H1 (cell line): ENCODE data around the gene PAWR. TPM values are rescaled to one million over a fixed set of nuclear protein-coding genes. Genes with fewer than 3 reads are reported as not detected.

Experiments
- CTCF ChIA-PET: fragments of 300-600 bp; sonication (Branson Sonifier 250); formaldehyde crosslinking; loops from one replicate; lab custom pipeline; 2021; ENCODE audit not compliant: partially characterized antibody; lab: Charles Lee
- POLR2A ChIA-PET: fragments of 300-600 bp; sonication (Branson Sonifier 250); formaldehyde crosslinking; loops from one replicate; lab custom pipeline; 2021; ENCODE audit warnings: inconsistent platforms; ENCODE audit not compliant: partially characterized antibody; lab: Charles Lee
- DNase-seq, 2 experiments: peaks; one replicate each; pipeline versions ENCODE4 v3.0.0 to v3.0.0-alpha.2; 2010 to 2022; ENCODE audit warnings: low spot score in 2 of 2, low read depth in 1 of 2, mixed read lengths in 1 of 2
- FAIRE-seq: peaks from 2 replicates; lab custom pipeline; 2011; peaks lifted over from hg19 to GRCh38; lab: Jason Lieb, UNC
- H2AFZ ChIP-seq: 2 replicates; pipeline ENCODE4 v1.8.1; 2012; ENCODE audit warnings: low read length, inconsistent platforms
- H2AK5ac ChIP-seq: 2 replicates; pipeline ENCODE4 v1.6.1; 2013; ENCODE audit warnings: low read depth, low read length
- H2BK120ac ChIP-seq: replicated peaks from 2 replicates; pipeline ENCODE3; 2013; ENCODE audit warnings: low read depth, low read length, inconsistent platforms
- H2BK12ac ChIP-seq: 2 replicates; pipeline ENCODE4 v1.6.1; 2013; ENCODE audit warnings: low read depth, low read length
- H2BK15ac ChIP-seq: 2 replicates; pipeline ENCODE4 v1.6.1; 2013; ENCODE audit warnings: low read length
- H2BK20ac ChIP-seq: 2 replicates; pipeline ENCODE4 v1.6.1; 2013; ENCODE audit warnings: low read length
- H2BK5ac ChIP-seq: 2 replicates; pipeline ENCODE4 v1.6.1; 2013; ENCODE audit warnings: low read depth, low read length
- H3K14ac ChIP-seq: 2 replicates; pipeline ENCODE4 v1.6.1; 2013; ENCODE audit warnings: inconsistent platforms; ENCODE audit not compliant: insufficient read length
- H3K18ac ChIP-seq: 2 replicates; pipeline ENCODE4 v1.6.1; 2013; ENCODE audit warnings: low read length; ENCODE audit errors: extremely low read depth
- H3K23ac ChIP-seq: 2 replicates; pipeline ENCODE4 v1.6.1; 2013; ENCODE audit warnings: inconsistent platforms; ENCODE audit not compliant: insufficient read length
- H3K23me2 ChIP-seq: 2 replicates; pipeline ENCODE4 v1.6.1; 2013; ENCODE audit warnings: low read depth, low read length
- H3K27ac ChIP-seq: 2 replicates; pipeline ENCODE4 v1.6.1; 2011; ENCODE audit warnings: low read depth, low read length, inconsistent platforms
- H3K27me3 ChIP-seq, 4 experiments: replicated peaks in 1 of 4; 1 replicate in 1 of 4; 2 replicates in 3 of 4; pipeline versions ENCODE4 v1.6.1 to v1.8.1; 2011 to 2013; ENCODE audit warnings: low read length in 3 of 4, mild to moderate bottlenecking in 3 of 4, inconsistent platforms in 2 of 4, mixed read lengths in 2 of 4, moderate library complexity in 1 of 4; ENCODE audit not compliant: control insufficient read depth in 3 of 4, insufficient read depth in 3 of 4; ENCODE audit errors: extremely low read depth in 1 of 4
- H3K36me3 ChIP-seq, 4 experiments: 2 replicates each; pipeline versions ENCODE4 v1.6.1 to v1.8.1; 2011 to 2013; ENCODE audit warnings: mild to moderate bottlenecking in 4 of 4, low read length in 3 of 4, moderate library complexity in 2 of 4, control low read depth in 1 of 4, inconsistent platforms in 1 of 4; ENCODE audit not compliant: insufficient read depth in 4 of 4, control insufficient read depth in 2 of 4
- H3K4ac ChIP-seq: replicated peaks from 2 replicates; pipeline ENCODE3; 2013; ENCODE audit warnings: low read length, low read depth, mixed read lengths, inconsistent platforms; ENCODE audit not compliant: insufficient read length
- H3K4me1 ChIP-seq, 4 experiments: replicated peaks in 1 of 4; 1 replicate in 1 of 4; 2 replicates in 3 of 4; pipeline versions ENCODE4 v1.6.1 to v1.8.1; 2011 to 2013; ENCODE audit warnings: low read length in 3 of 4, inconsistent platforms in 2 of 4, mixed read lengths in 1 of 4; ENCODE audit not compliant: insufficient read depth in 4 of 4, control insufficient read depth in 3 of 4
- H3K4me2 ChIP-seq, 2 experiments: 2 replicates each; pipeline versions ENCODE4 v1.6.1 to v1.8.1; 2011 to 2013; ENCODE audit warnings: low read depth in 2 of 2, low read length in 2 of 2, control low read depth in 1 of 2, inconsistent platforms in 1 of 2, mild to moderate bottlenecking in 1 of 2; ENCODE audit not compliant: insufficient read depth in 1 of 2
- H3K4me3 ChIP-seq, 4 experiments: fragments of 200-600, 300-600 bp in 1 of 4; sonication (generic), shearing (Covaris generic), sonication (Bioruptor Twin) in 1 of 4; 2 replicates each; pipeline versions ENCODE4 v1.5.1 to v1.8.1; 2011 to 2016; ENCODE audit warnings: low read length in 4 of 4, low read depth in 3 of 4, control low read depth in 2 of 4, inconsistent platforms in 2 of 4, mild to moderate bottlenecking in 2 of 4, mixed read lengths in 1 of 4, moderate library complexity in 1 of 4; ENCODE audit not compliant: insufficient read depth in 2 of 4; ENCODE audit errors: extremely low read depth in 1 of 4
- H3K56ac ChIP-seq: replicated peaks from 2 replicates; pipeline ENCODE3; 2013; ENCODE audit warnings: low read depth, mild to moderate bottlenecking, mixed read lengths, low read length, inconsistent platforms; ENCODE audit not compliant: insufficient read length
- H3K79me1 ChIP-seq: 2 replicates; pipeline ENCODE4 v1.6.1; 2013; ENCODE audit warnings: low read depth, low read length, control low read depth
- H3K79me2 ChIP-seq, 2 experiments: 2 replicates each; pipeline versions ENCODE4 v1.6.1 to v1.8.1; 2012 to 2013; ENCODE audit warnings: low read length in 2 of 2, mild to moderate bottlenecking in 2 of 2, inconsistent platforms in 1 of 2; ENCODE audit not compliant: insufficient read depth in 2 of 2, control insufficient read depth in 1 of 2
- H3K9ac ChIP-seq, 4 experiments: replicated peaks in 1 of 4; 1 replicate in 1 of 4; 2 replicates in 3 of 4; pipeline versions ENCODE4 v1.6.1 to v1.8.1; 2011 to 2013; ENCODE audit warnings: low read depth in 3 of 4, low read length in 3 of 4, control low read depth in 2 of 4, mild to moderate bottlenecking in 2 of 4, moderate library complexity in 2 of 4, inconsistent platforms in 1 of 4; ENCODE audit errors: extremely low read depth in 1 of 4
- H3K9me3 ChIP-seq, 2 experiments: 2 replicates each; pipeline versions ENCODE4 v1.6.1 to v1.8.1; 2012 to 2013; ENCODE audit warnings: mild to moderate bottlenecking in 2 of 2, moderate library complexity in 2 of 2, control low read depth in 1 of 2, inconsistent platforms in 1 of 2, low read depth in 1 of 2, low read length in 1 of 2, mixed read lengths in 1 of 2; ENCODE audit not compliant: insufficient read depth in 2 of 2
- H4K20me1 ChIP-seq, 2 experiments: replicated peaks in 1 of 2; 2 replicates each; pipeline versions ENCODE3 to v1.8.1; 2011 to 2013; ENCODE audit warnings: inconsistent platforms in 2 of 2, low read length in 2 of 2, mild to moderate bottlenecking in 1 of 2; ENCODE audit not compliant: insufficient read depth in 2 of 2, control insufficient read depth in 1 of 2
- H4K5ac ChIP-seq: 2 replicates; pipeline ENCODE4 v1.6.1; 2013; ENCODE audit warnings: low read length, low read depth, mixed read lengths, inconsistent platforms; ENCODE audit not compliant: insufficient read length
- H4K8ac ChIP-seq: 2 replicates; pipeline ENCODE4 v1.8.0; 2013; ENCODE audit warnings: mild to moderate bottlenecking, moderate library complexity, low read length, inconsistent platforms; ENCODE audit not compliant: insufficient read depth; ENCODE audit errors: extremely low read depth
- H4K91ac ChIP-seq: replicated peaks from 2 replicates; pipeline ENCODE3; 2013; ENCODE audit warnings: low read length, mixed read lengths, inconsistent platforms; ENCODE audit not compliant: insufficient read length
- CEBPB ChIP-seq: IDR thresholded peaks from 2 replicates; pipeline ENCODE4 v1.6.1; 2012; ENCODE audit warnings: low read depth, low read length
- POLR2AphosphoS5 ChIP-seq: IDR thresholded peaks from 2 replicates; pipeline ENCODE4 v1.6.1; 2011; ENCODE audit warnings: low read depth, low read length
- SP2 ChIP-seq: IDR thresholded peaks from 2 replicates; pipeline ENCODE4 v1.6.1; 2012; ENCODE audit warnings: mild to moderate bottlenecking, low read length, inconsistent platforms
- WGBS, 2 experiments: shearing (Covaris generic) in 1 of 2; methylation state at CpG; one replicate each; pipeline versions ENCODE4 v1.1.6 to v1.1.7; 2013 to 2015; ENCODE audit warnings: low lambda C conversion rate in 2 of 2, mixed read lengths in 2 of 2, inconsistent platforms in 1 of 2, low coverage in 1 of 2, missing lambda C conversion rate in 1 of 2; ENCODE audit not compliant: insufficient replicate concordance in 2 of 2, insufficient coverage in 1 of 2, insufficient read length in 1 of 2; ENCODE audit errors: extremely low coverage in 1 of 2, missing lambda C conversion rate in 1 of 2; 5-methylcytosine and 5-hydroxymethylcytosine counted together
- polyA plus RNA-seq, 7 experiments: library from polyadenylated mRNA; depleted of rRNA in 3 of 7; stranded (reverse) in 5 of 7; unstranded in 2 of 7; fragments of >200 nt in 5 of 7; fragments of 200-250 nt in 2 of 7; gene quantifications; 1 replicate in 5 of 7; 2 replicates in 1 of 7; 4 replicates in 1 of 7; pipeline versions ENCODE4 v1.2.1 to v1.2.3, GENCODE V29; 2011 to 2013; ENCODE audit warnings: missing spikeins in 2 of 7, mixed read lengths in 2 of 7
- total RNA-seq: library from RNA; stranded (reverse); fragmentation: NEBNext Ultra II Directional; extraction: Animal tissue kit (Norgen Biotek cat#: 25700); gene quantifications from 2 replicates; pipeline ENCODE4 v1.2.1, GENCODE V29; 2021

PAWR gene
- total and polyA plus RNA-seq, 2 of the 8 experiments (the other 6 are each of a cell fraction or from before 2014, with no cell fraction given): 28.3 to 327 TPM

DNA sequence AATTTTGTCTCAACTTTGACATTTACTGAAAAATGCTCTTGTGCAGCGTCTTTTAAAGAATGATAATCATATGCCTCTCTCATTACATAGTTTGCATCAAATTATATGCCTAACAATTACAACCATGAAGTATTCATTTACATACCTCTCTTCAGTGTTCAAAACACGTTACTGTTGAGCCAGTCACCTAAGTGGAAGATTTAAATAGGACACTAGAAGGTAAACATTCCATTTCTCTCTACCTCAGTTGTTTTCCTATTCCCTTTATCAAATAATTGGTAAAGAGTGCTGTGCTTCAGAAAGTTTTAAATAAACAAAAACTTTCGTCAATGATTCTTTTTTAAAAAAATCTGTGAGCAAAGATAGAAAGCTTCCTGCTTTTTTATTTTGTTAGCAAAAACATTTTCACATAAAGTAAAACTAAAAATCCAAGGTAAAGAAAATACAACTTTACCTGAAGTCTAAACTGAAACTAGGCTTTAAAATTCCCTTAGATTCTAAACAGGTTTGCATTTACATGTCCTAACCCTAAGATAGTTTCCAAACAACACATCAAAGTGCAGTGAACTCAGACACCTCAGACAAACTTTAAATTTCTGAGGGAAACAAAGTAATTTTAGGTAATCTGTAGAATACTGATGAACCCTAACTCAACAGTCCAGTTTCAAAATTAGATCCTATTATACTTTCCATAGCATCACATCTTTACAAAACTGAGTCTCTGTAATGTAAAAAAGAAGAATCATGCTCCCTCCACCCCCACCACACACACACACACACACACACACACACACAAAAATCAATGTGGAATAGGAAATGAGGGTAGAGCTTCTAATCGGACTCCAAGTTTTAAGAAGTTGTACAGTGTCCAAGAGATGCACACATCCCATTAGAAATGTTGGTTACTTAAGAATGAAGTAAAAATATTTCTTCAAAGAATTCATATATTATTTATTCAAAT, 46.2 kb downstream of the PAWR start:
- Histone ChIP-seq H3K9ac (no peak overlapping the region), H3K79me1 (0 out of 2 replicates have a peak, but pooled peaks cover 3% of the 10 kb centered on the region), H3K18ac (no peak overlapping the region), H2BK120ac (no peak overlapping the region), H3K14ac (no peak overlapping the region), H3K27ac (no peak overlapping the region), H4K91ac (no peak overlapping the region), H4K20me1 (peaks cover 8 to 21% of the 10 kb centered on the region in 2 experiments), H2BK20ac (no peak overlapping the region), H2BK12ac (no peak overlapping the region), H4K5ac (no peak overlapping the region), H3K23me2 (no peaks in the 10 kb centered on the region; the same call in 1 of the 2 replicates), H3K4me3 (peak overlapping the region in 1 of 4 experiments; percentile 15; a peak in 1 of 8 replicates), H3K56ac (no peak overlapping the region), H3K23ac (no peak overlapping the region), H4K8ac (no peak overlapping the region), H2BK5ac (no peak overlapping the region), H2AFZ (no peak overlapping the region), H3K27me3 (peaks cover 0 to 1% (median 0%) of the 10 kb centered on the region in 4 experiments; a peak in 1 of 7 replicates), H3K79me2 (peaks cover 20 to 100% of the 10 kb centered on the region in 2 experiments), H3K4me2 (0 out of 4 replicates have a peak overlapping the region, but pooled peaks of 1 of the 2 experiments have one; percentile 2), H3K4me1 (peaks cover 0 to 16% (median 7%) of the 10 kb centered on the region in 4 experiments; a peak in 3 of 7 replicates), H3K36me3 (peaks cover 0 to 3% (median 1%) of the 10 kb centered on the region in 4 experiments; a peak in 1 of 8 replicates), H3K4ac (no peak overlapping the region), H3K9me3 (no peaks in the 10 kb centered on the region), H2AK5ac (no peak overlapping the region), H2BK15ac (no peak overlapping the region)
- ChIA-PET POLR2A (interaction anchor here (1.3 to 2.2 kb wide), 4 partner anchors 7 to 45 kb away, joined by 3 to 8 read pairs (median 6); no protein-coding TSS in a partner anchor), CTCF (interaction anchor here (0.9 to 1.0 kb wide), 2 partner anchors 17 to 42 kb away, joined by 3 read pairs; no protein-coding TSS in a partner anchor)
- TF ChIP-seq SP2 (no peak), CEBPB (no peak), POLR2AphosphoS5 (no peak)
- 55% methylated on average over 4 of the region's 4 CpGs; no CpG with 5 or more reads in 1 of the 2 experiments for WGBS, 2 experiments
- FAIRE-seq: peak; percentile 7
- no peak for DNase-seq
